HG03159 (cell line): ENCODE measurements around the gene CELA1.

Source experiments
- ATAC-seq: cut with Tn5 transposase; IDR thresholded peaks from one replicate; pipeline ENCODE4 v1.9.1; 2021; ENCODE audit warnings: mild to moderate bottlenecking, moderate library complexity; ENCODE audit not compliant: unreplicated experiment

CELA1 gene

GRCh38 chr12:51377099-51377984 is 30.9 kb upstream of the CELA1 start:
- ATAC-seq, result no peak

DNA sequence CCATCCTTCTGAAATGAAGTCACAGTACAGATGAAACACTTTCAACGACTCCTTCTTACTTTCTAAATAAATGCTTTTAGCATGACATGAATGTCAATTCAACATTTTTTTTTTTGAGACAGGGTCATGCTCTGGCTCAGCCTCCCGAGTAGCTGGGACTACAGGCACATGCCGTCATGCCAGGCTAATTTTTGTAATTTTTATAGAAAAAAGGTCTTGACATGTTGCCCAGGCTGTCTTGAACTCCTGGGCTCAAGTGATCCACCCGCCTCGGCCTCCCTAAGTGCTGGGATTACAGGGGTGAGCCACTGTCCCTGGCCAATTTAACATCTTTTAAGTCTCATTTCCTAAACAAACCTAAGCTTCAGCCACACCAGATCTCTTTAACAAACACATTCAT is 28.4 kb upstream of the CELA1 start:
- ATAC-seq, result no peak

DNA sequence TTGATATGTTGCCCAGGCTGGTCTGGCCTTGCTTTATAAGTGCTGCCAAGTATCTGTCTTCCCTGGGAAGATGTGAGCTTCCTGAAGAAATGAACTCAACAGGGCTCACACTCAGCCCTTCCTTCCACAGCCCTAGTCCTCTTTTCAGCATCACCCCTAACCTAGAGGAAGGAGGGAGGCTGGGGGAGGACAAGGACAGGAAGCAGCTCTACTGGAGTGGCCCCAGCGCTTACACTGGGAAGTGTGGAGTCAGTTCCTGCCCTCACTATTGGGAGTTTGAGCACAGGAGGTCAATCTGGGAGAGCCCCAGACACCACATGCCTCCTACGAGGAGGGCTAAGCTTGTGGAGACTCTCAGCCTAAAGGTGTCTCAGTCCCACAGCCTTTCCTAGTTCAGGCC is 27.9 kb upstream of the CELA1 start:
- ATAC-seq, result no peak

- ATAC-seq, result no peak
Measured at GRCh38 chr12:51373187-51373586, 26.7 kb upstream of the CELA1 start.

GRCh38 chr12:51372021-51372420 is 25.5 kb upstream of the CELA1 start:
- no peak for ATAC-seq

DNA sequence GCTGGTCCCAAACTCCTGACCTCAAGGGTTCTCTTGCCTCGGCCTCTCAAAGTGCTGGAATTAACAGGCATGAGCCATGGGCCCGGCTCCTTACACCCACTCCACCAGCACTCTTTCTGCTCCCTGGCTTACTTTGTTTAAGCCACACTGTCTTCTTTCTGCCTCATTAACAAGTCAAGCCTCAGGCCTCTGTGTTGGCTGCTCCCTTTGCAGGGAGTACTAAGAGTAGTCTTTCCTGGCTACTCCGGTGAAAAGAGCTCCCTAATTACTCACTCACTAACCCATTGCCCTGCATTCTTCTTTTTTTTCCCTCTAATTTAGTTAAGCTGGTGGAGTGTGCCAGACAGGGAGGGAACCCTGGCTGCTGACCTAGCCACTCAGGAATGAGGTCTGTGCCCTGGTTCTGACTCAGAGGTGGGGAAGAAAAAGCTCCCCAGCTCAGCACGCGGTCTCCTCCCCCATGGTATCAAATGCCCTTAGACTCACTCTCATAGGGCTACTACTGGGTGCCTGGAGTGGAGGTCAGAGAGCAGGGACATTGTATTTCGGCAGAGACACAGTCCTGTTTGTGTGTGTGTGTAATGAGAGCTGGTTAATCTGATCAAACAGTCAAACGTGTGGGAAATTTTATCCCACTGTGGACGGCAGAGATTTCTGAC is 24.9 kb upstream of the CELA1 start:
- no peak for ATAC-seq

DNA sequence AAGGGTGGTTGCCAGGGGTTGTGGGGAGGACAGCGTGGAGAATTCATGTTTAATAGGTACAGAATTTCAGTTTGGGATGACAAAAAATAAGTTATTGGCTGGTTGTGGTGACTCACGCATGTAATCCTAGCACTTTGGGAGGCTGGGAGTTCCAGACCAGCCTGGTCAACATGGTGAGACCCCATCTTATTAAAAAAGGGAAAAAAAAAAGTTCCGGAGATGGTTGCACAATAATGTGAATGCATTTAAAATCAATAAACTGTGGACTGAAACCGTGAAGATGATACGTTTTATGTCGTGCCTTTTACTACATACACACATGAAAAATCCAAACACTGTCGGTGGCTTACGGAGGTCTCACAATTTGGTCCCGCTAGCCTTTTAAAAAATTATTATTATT is 24.2 kb upstream of the CELA1 start:
- no peak for ATAC-seq

DNA sequence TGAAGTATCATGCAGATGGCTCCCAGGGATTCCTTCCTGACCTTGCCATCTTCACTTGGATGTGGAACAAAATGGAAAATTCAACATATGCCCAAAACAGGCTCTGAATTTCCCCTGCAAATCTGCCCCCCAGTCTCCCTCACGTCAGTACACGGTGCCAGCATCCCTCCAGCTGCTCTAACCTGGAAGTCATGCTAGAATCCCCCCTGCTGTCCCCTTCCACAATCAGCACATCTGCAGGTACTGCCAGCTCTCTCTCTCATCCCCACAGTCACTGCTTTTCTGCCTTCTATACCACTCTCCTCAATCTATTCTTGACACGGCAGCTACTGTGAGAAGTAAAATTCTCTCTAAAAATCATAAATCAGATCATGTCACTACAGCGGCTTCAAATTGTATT is 23.1 kb upstream of the CELA1 start:
- peak; percentile 5 for ATAC-seq

DNA sequence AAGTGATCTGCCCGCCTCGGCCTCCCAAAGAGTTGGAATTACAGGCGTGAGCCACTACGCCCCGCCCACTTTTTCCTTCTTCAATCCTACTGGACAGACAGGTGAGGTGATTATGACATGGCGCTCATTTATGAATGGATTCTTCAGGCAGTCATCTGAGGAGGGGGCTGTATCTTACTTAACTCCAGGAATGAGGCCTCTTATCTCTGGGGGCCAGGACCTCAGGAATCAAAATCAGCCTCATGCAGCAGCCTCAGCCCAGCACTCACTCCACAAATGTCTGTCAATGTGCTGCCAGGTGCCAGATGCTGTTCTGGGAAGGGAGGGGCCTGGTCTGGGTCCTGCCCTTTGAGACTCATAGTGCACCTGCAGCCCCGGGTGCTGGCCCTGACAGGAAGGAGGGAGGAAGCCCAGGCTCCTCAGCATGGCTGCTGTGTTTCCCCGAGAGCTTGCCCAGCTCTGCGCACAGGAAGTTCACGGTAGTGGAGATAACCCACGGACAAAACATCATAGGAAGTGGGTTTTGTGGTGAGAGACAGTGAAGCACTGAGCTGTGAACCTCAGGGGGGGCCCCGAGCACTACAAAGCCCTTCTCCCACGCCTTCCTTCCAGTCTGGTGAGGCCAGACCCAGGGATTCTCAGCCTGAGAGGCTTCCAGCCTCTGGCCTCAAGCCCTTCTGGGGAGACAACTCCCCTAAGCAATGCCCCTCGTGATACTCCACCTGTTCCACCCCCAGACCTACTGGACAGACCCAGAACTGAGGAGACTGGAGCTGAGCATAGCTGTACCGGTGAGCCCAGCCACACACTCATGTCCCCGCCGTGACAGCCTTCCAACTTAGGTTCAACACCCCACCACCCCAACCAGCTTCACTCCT is 22.4 kb upstream of the CELA1 start:
- ATAC-seq, result peak; percentile 98

DNA sequence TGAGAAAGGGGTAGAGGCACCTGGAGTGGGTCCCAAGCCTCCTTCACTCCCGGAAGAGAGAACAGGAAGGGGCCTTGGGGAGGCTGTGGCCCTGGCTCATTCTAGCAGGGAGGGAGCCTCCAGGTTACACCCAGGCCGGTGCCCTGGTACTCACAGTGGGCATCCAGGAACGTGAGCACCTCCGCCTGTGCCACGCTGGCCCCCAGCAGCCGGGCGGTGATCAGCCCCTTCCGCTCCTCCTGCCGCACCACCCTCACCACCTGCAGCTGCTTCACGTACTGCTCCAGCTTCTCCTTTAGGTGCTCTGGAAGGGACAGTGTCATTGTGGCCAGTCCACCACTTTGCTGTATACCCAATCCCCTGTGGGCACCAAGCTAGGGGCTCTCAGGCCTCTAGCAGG is 18.8 kb upstream of the CELA1 start:
- no peak for ATAC-seq

GRCh38 chr12:51364001-51364400 is 17.5 kb upstream of the CELA1 start:
- no peak for ATAC-seq

GRCh38 chr12:51362747-51363342 is 16.4 kb upstream of the CELA1 start:
- ATAC-seq, result no peak

DNA sequence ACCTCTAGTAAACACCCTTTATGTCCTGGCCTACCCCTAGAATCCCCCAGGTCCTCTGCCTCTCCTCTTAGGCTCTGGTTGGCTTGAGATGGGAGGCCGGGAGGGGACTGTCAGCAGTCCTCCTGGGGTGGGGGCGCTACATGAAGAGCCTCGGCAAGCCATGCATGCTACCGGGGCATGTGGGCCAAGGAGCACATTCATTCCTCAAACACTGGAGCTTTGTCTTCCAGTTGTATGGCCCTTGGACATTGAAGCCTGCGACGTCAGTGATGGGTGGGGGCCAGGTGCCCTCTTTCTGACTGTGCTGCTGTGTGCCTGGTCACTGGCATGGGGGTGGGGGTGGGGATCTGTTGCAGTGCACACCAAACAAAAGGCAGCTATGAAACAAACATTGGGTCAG is 15.8 kb upstream of the CELA1 start:
- ATAC-seq, result no peak

- ATAC-seq, result no peak
Measured at GRCh38 chr12:51361161-51362016, 14.9 kb upstream of the CELA1 start.

DNA sequence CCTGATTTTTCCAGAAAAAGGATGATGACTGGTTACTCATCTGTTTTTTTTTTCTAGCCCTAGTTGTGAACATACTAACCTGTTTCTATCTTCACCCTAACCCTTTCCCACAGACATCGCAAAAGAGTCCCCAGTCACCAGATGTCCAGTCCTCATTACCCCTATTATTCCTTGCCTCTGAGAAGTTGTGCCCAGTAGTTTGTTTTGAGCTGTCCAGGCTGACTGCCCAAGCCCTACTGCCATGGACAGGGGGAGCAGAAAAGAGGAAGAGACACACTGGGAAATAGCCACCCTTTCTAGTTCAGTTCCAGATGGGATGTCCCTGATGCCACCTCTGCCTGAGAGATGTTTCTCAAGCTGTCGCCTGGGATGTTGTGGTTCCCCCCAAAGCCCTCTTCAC is 13.8 kb upstream of the CELA1 start:
- no peak for ATAC-seq

DNA sequence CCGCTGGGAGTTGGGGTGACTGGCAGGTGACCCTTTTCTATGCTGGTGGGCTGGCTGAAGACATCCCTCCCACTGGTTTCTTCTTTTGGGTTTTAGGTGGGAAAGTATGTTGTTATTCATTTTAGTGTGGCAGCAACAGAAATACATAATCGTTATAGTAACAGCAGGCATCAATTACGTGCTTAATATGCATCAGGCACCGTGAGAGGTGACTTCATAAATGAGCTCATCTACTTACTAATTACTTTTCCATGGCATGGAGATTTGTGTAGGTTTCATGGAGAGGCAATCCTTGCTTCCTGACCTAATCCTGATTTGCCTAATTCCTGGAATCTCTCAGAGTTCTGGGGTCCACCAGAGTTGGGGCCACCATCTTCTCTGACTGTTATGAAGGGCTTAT is 13.4 kb upstream of the CELA1 start:
- no peak for ATAC-seq

DNA sequence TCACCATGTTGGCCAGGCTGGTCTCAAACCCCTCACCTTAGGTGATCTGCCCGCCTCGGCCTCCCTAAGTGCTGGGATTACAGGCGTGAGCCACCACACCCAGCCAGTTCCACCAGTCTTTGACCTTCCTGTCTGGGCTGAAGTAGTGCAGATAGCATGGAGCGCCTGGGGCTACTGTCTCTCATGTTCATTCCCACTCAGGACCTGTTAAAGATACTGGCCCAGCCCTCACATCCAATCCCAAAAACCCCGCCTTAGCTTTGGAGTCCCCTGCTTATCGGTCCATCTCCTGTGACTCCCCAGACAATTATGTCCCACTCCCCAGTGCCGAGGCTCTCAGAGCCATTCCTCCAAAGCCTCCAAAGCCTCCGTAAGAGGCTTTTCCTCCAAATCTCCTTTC is 12.0 kb upstream of the CELA1 start:
- no peak for ATAC-seq

DNA sequence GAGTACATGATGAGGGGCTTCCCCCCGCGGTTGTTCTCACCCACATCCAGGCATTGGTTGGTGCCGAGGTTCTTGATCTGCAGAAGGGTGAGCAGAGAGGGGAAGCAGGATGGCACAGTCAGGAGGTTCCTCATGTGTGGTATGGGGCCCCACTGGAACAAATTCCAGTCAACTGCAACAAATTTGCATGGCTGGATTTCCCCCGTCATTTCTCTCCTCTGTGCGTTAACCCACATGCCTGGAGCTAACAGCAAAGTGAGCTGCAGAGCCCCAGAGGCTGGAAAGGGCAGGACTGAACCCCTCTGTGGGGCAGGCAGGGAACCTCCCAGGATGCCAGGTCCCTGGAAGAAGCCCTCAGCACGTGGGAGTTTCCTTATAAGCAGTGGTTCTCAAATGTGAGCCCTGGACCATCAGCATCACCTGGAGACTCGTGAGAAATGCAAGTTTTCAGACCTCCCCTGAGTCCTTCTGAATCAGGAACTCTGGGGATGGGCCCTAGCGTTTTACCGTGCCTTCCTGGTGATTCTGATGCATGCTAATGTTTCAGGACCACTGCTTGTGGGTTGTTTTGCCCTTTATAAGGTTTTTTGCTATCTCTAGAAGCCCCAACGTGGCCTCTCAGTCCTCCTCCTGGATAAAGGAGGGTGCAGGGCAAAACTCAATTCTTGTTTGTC is 11.0 kb upstream of the CELA1 start:
- no peak for ATAC-seq

GRCh38 chr12:51351913-51352532 is 5.5 kb upstream of the CELA1 start:
- ATAC-seq, result no peak
